Effector memory CD4-positive, alpha-beta T cell (primary cell): ENCODE results near the gene ARL3.

Experiments
- DNase-seq, 3 donors: peaks; one replicate each; pipeline ENCODE4 v3.0.0-alpha.2; 2020
- H3K27ac ChIP-seq: 2 replicates; pipeline ENCODE4 v1.7.0; 2013; ENCODE audit warnings: mild to moderate bottlenecking, low read length, moderate library complexity; ENCODE audit not compliant: insufficient read depth, poor library complexity, severe bottlenecking
- H3K27me3 ChIP-seq: replicated peaks from 2 replicates; pipeline ENCODE4 v1.7.0; 2013; ENCODE audit warnings: mild to moderate bottlenecking, low read length; ENCODE audit not compliant: insufficient read depth, control insufficient read depth, poor library complexity, severe bottlenecking
- H3K36me3 ChIP-seq: 2 replicates; pipeline ENCODE4 v1.7.0; 2013; ENCODE audit warnings: mild to moderate bottlenecking, low read length, moderate library complexity; ENCODE audit not compliant: control insufficient read depth, insufficient read depth
- H3K4me1 ChIP-seq: 2 replicates; pipeline ENCODE4 v1.7.0; 2013; ENCODE audit warnings: low read length, mild to moderate bottlenecking; ENCODE audit not compliant: control insufficient read depth, insufficient read depth, poor library complexity, severe bottlenecking
- H3K4me3 ChIP-seq: 2 replicates; pipeline ENCODE4 v1.7.0; 2013; ENCODE audit warnings: low read length, low read depth, mild to moderate bottlenecking; ENCODE audit not compliant: insufficient read depth, poor library complexity, severe bottlenecking
- H3K9me3 ChIP-seq: 2 replicates; pipeline ENCODE4 v1.7.0; 2013; ENCODE audit warnings: mild to moderate bottlenecking, low read length, moderate library complexity; ENCODE audit not compliant: control insufficient read depth

Gene ARL3

DNA sequence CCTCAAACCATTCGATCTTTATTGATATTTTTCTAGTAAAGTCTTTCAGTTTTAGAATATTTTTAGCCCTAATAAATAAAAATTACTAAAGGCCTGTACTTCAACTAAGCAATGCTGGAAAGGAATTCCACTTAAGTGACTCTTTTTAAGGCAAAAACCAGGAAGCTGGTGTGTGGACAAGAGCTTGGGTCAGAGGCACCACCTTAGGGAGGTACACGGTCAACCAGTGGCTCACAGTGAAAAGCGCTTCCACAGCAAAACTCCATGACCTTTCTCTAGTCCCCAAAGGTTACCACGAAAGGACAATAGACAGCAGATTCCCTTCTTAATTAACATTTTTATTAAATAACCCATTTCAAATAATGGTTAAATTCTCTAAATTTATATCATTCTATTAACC is 31.2 kb downstream of the ARL3 start:
- H3K27ac ChIP-seq, result no peak overlapping the region
- H3K9me3 ChIP-seq, result no peaks in the 10 kb centered on the region
- no peak for DNase-seq
- H3K36me3 ChIP-seq, result peaks cover 11% of the 10 kb centered on the region
- H3K4me3 ChIP-seq, result no peak overlapping the region
- no peaks in the 10 kb centered on the region for H3K4me1 ChIP-seq
- no peaks in the 10 kb centered on the region for H3K27me3 ChIP-seq

DNA sequence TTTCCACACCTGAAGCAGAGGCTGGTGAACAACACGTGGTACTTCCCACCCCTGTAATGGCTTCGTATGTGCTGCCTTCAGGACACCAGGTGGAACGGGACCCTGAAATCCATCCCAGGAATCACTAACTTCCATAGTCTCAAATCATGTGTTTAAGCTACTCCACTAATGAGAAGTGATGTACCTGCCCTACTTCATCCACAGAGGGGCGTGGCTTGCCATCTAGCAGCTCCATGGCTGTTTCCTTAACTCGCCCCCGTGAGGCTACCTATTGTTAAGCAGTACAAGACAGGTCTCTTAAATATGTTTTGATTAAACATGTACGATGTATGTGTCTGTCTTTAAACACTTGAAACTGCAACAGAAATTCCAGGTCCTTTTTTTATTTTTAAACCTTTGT is 31.8 kb downstream of the ARL3 start:
- H3K4me3 ChIP-seq, result no peak overlapping the region
- H3K9me3 ChIP-seq, result no peaks in the 10 kb centered on the region
- no peak for DNase-seq
- H3K27ac ChIP-seq, result no peak overlapping the region
- no peaks in the 10 kb centered on the region for H3K4me1 ChIP-seq
- peaks cover 11% of the 10 kb centered on the region for H3K36me3 ChIP-seq
- no peaks in the 10 kb centered on the region for H3K27me3 ChIP-seq

DNA sequence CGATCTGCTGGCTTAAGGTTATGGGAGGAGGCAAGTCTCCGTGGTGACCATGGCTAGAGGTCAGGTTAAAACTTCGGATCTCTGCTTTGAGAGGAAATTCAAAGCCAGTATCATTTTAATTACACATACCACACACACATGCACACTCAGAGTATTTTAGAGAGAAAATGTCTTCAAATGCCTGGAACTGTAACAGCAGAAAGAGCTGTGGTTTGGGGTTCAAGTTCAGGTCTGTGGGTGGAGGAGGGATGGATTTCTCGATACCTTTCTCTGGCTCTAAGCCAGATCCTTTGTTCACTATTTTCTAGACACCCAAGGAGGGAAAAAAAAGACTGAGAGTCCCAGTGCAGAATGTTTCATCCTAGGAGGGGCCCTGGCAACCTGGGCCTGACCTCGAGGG is 32.5 kb downstream of the ARL3 start:
- peaks cover 11% of the 10 kb centered on the region for H3K36me3 ChIP-seq
- H3K4me3 ChIP-seq, result no peak overlapping the region
- H3K27ac ChIP-seq, result no peak overlapping the region
- H3K9me3 ChIP-seq, result no peaks in the 10 kb centered on the region
- no peak for DNase-seq
- H3K4me1 ChIP-seq, result peaks cover 2% of the 10 kb centered on the region
- no peaks in the 10 kb centered on the region for H3K27me3 ChIP-seq

DNA sequence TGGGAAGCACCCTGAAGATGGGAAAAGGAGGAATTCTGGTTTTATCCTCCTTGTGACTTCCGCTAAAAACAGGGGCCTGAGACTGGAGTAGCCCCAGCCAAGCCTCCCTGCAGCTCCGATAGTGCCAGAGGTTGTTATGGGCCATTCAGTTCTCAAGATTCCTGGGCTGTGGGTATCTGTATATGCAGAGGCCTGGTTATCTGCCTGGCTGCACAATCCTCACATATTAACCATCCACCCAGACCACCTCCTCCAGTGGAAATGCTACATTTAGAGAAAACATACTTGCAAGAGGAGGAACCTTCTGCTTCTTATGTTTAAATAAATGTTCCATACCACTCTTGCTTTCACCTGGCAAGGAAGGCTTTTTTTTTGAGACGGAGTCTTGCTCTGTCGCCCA is 34.6 kb downstream of the ARL3 start:
- no peaks in the 10 kb centered on the region for H3K9me3 ChIP-seq
- H3K36me3 ChIP-seq, result peaks cover 4% of the 10 kb centered on the region
- H3K4me3 ChIP-seq, result no peak overlapping the region
- H3K27me3 ChIP-seq, result no peaks in the 10 kb centered on the region
- no peak for DNase-seq
- peaks cover 22% of the 10 kb centered on the region for H3K4me1 ChIP-seq
- H3K27ac ChIP-seq, result no peak overlapping the region

DNA sequence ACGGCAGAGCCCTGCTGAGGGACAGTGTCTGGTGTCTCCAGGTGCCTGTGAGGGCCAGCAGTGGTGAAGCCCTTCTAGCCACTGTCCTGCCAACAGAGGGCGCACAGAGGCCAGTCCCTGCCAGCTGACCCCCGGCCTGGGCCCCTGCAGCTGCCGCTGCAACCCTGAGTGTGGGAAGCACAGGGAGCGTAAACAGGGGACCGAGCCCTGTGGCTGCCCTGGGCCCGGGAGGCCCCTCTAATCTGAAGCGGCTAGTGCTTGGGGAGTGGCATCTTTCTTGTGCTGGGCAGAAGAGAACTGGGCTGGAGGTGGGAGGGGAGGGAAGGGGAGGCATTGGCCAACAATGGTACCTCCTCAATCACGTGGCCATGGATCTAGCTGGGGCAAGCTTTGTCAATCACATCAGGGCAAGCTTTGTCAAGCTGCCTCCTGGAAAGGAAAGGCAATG is 35.3 kb downstream of the ARL3 start:
- H3K4me3 ChIP-seq, result no peak overlapping the region
- no peaks in the 10 kb centered on the region for H3K9me3 ChIP-seq
- H3K27me3 ChIP-seq, result no peaks in the 10 kb centered on the region
- peaks cover 4% of the 10 kb centered on the region for H3K36me3 ChIP-seq
- DNase-seq, result no peak
- H3K4me1 ChIP-seq, result peaks cover 30% of the 10 kb centered on the region
- no peak overlapping the region for H3K27ac ChIP-seq

DNA sequence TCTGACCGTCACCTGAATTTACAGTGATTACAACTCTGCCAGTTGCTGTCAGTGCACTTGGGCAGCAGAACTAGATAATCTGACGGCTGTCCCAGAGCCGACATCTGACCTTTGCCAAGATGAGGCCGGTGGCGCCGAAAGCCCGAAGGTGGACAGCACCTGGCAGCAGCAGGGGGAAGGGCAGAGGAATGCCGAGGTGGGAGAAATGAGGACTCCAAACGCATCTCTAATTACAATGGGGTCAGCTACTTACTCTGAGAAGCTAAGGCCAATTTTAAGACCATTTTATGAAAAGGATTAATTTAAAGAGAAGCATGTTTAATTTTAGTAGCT is 36.2 kb downstream of the ARL3 start:
- Histone ChIP-seq H3K4me1 (peaks cover 38% of the 10 kb centered on the region), H3K27ac (no peak overlapping the region), H3K4me3 (no peak overlapping the region), H3K9me3 (no peaks in the 10 kb centered on the region), H3K27me3 (no peaks in the 10 kb centered on the region), H3K36me3 (peaks cover 4% of the 10 kb centered on the region)
- DNase-seq, result no peak

DNA sequence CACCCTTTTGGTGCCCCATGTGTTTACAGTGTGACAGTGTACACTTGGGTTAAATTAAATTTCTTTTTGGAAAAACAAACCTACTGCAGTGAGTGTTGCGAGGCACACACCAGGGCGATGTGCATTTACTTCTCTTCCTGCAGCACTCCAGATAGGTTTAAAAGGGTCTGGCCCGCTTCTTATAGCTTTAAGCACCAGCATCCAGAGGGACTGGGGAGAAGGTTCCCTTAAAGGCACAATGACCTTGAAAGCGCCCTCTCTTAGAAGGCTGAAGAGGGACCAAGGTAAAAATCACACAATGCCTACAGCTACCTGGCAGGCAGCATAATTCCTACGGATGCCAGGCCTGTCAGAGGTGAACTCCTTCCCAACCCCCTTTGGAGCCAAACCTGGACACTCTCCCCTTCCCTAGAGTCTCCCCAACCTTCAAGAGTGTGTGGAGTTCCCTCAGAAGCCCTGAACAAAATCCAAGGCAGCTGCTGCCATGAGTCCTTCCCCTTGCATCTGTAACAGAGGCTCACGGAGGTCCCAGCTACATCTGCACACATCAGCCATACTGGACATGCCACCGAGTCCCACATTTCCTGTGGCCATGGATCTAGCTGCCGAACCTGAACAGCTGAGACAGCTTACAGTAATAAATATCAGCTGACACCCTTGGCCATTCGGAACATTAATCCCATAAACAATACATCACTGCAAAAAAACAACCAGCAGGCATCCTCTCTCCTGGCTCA is 36.7 kb downstream of the ARL3 start:
- no peak overlapping the region for H3K4me3 ChIP-seq
- H3K27me3 ChIP-seq, result no peaks in the 10 kb centered on the region
- H3K36me3 ChIP-seq, result peaks cover 4% of the 10 kb centered on the region
- H3K4me1 ChIP-seq, result peaks cover 38% of the 10 kb centered on the region
- no peaks in the 10 kb centered on the region for H3K9me3 ChIP-seq
- DNase-seq, result no peak
- H3K27ac ChIP-seq, result no peak overlapping the region

DNA sequence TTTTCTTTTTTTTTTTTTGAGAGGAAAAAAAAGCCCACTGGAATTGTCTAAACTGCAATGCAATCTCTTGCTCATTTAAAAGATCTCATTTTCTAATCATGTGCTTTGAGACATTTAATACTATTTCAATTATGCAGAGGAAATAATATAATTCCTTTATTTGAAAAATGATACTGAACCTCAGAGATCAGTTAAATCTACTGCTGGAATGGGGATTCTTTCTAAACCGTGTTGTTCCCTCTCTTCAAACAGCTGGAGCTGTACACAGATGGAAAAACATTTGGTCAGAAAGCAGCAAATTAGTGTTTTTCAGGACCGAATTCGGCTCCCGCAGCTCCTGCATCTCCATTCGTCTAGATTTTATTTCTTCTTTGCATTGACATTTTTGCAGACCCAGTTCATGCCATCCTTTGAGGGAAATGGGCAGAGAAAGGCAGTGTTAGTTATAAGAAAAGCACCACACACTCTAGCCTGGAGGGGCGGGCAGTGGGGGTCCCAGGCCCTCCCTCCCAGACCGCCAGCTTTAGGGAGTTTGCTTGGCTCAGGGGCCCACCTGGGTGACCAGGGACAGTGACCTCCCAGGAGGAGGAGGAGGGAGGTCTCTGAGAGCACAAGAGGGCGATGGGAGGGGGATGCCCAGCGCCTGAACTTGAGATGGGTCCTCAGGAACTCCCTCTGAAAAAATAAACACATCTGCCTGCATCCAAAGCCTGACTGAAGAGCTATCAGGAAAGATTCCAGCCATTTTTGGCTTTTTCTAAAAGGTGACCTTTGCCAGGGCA is 37.5 kb downstream of the ARL3 start:
- Histone ChIP-seq H3K36me3 (peaks cover 4% of the 10 kb centered on the region), H3K4me3 (no peak overlapping the region), H3K4me1 (peaks cover 38% of the 10 kb centered on the region), H3K9me3 (no peaks in the 10 kb centered on the region), H3K27ac (peak overlapping the region; percentile 17), H3K27me3 (no peaks in the 10 kb centered on the region)
- DNase-seq, result no peak

DNA sequence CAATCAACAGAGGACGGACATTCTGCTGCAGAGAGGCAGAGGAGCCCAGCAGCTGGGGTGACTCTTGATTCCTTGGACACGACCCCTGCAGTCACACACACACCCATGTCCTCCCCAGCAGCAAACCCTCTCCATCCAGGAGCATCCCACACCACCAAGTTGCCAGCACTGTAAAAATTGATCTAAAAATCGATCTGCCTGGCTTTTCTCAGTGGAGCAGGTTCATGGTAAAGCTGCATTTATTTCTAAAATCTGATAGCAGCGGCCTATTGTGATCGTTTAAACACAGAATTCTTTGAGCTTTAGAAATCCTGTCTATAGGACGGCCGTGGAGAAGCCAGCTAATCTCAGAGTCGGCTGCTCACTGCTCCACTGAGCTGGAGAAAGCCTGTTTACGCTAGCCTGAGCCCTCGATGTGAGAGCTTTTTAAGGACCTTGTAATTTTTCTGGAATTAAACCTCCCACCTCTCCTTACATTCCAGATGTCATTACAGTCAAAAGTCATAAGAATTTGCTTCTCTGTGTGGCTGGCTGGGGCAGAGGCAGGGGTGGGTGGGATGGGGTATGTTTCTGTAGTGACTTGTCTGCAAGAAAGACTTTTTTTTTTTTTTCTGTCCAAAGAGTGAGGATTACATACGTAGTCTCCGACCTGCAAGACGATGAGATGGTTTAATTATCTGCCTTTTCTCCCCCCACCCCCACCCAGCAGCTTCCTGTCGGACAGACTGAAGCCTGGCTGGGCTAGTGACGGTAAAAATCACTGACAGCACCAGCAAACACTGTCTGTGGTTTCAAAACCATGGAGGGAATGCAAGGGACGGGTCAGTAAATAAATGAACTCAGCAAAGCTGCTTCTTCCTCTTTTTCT is 38.3 kb downstream of the ARL3 start:
- Histone ChIP-seq H3K36me3 (peaks cover 4% of the 10 kb centered on the region), H3K9me3 (no peaks in the 10 kb centered on the region), H3K4me1 (peaks cover 38% of the 10 kb centered on the region), H3K4me3 (no peak overlapping the region), H3K27ac (peak overlapping the region; percentile 82), H3K27me3 (no peaks in the 10 kb centered on the region)
- no peak for DNase-seq
